SHP77 treated with DMSO at 0.1 percent for 48 hours (cell line): ENCODE data around the gene SATB1.

Experiments
- DNase-seq: peaks from one replicate; lab custom pipeline; 2025; lab: John Stamatoyannopoulos, UW

The SATB1 gene

GRCh38 chr3:18431266-18431665 is 6.1 kb upstream of the SATB1 start:
- no peak for DNase-seq

GRCh38 chr3:18428991-18429745 is 4.0 kb upstream of the SATB1 start:
- no peak for DNase-seq

GRCh38 chr3:18428036-18428435 is 2.9 kb upstream of the SATB1 start:
- DNase-seq: no peak

- DNase-seq: no peak
Observed at GRCh38 chr3:18426597-18427193, 1.6 kb upstream of the SATB1 start.

- peak; percentile 77 for DNase-seq
Observed at GRCh38 chr3:18425641-18426257, 610 bp upstream of the SATB1 start.

- no peak for DNase-seq
Observed at GRCh38 chr3:18424213-18424728, 868 bp downstream of the SATB1 start.

GRCh38 chr3:18423401-18424212 is 1.5 kb downstream of the SATB1 start:
- no peak for DNase-seq

GRCh38 chr3:18422972-18423371 is 2.2 kb downstream of the SATB1 start:
- no peak for DNase-seq

- no peak for DNase-seq
Observed at GRCh38 chr3:18420555-18420954, 4.6 kb downstream of the SATB1 start.

GRCh38 chr3:18419232-18419631 is 5.9 kb downstream of the SATB1 start:
- DNase-seq: no peak

- no peak for DNase-seq
Observed at GRCh38 chr3:18417904-18418572, 7.1 kb downstream of the SATB1 start.

GRCh38 chr3:18416332-18416731 is 8.8 kb downstream of the SATB1 start:
- DNase-seq: no peak

- no peak for DNase-seq
Observed at GRCh38 chr3:18415839-18416238, 9.3 kb downstream of the SATB1 start.

- DNase-seq: no peak
Observed at GRCh38 chr3:18415167-18415566, 10.0 kb downstream of the SATB1 start.

GRCh38 chr3:18412684-18413083 is 12.5 kb downstream of the SATB1 start:
- no peak for DNase-seq

- no peak for DNase-seq
Observed at GRCh38 chr3:18411541-18411940, 13.6 kb downstream of the SATB1 start.

GRCh38 chr3:18410205-18410604 is 14.9 kb downstream of the SATB1 start:
- DNase-seq: no peak

- no peak for DNase-seq
Observed at GRCh38 chr3:18409266-18409665, 15.9 kb downstream of the SATB1 start.

- DNase-seq: no peak
Observed at GRCh38 chr3:18405141-18405540, 20.0 kb downstream of the SATB1 start.

- DNase-seq: no peak
Observed at GRCh38 chr3:18403061-18403460, 22.1 kb downstream of the SATB1 start.

- DNase-seq: no peak
Observed at GRCh38 chr3:18402239-18402799, 22.8 kb downstream of the SATB1 start.
